SH-SY5Y (cell line): ENCODE results near the gene MBNL2.

ENCODE experiments used
- GATA2 ChIP-seq: IDR thresholded peaks from 2 replicates; pipeline ENCODE4 v1.6.1; 2011; ENCODE audit warnings: mild to moderate bottlenecking, low read depth, low read length
- GATA3 ChIP-seq: IDR thresholded peaks from 2 replicates; pipeline ENCODE4 v1.6.1; 2011; ENCODE audit warnings: low read depth, mild to moderate bottlenecking, low read length, moderate library complexity

- TF ChIP-seq GATA2, result no peak
- no peak for TF ChIP-seq GATA3
These were observed 36.4 kb upstream of the MBNL2 start for GRCh38 chr13:97185751-97186150.
